ENCODE data around the gene ZNF718.
"Not testable (repeated sequence)": the region's sequence is repeated elsewhere in the genome, so short reads cannot be mapped to it uniquely, and the experiment has no call there.

ZNF718 gene

GRCh38 chr4:175986-176385 lies 51.7 kb downstream of the ZNF718 start:
- Mint-ChIP-seq H3K4me1 (ENCODE audit: low read depth in 2 of 2) (no peaks in the 10 kb centered on the region), H3K9me3 (peaks cover 20 to 21% of the 10 kb centered on the region in 2 donors), H3K27me3 (no peaks in the 10 kb centered on the region), H3K27ac (no peak overlapping the region), H3K36me3 (ENCODE audit: insufficient read depth) (no peaks in the 10 kb centered on the region), H3K4me3 (no peak overlapping the region)
- ATAC-seq (replicated peaks) (no peak), DNase-seq (no peak)

DNA sequence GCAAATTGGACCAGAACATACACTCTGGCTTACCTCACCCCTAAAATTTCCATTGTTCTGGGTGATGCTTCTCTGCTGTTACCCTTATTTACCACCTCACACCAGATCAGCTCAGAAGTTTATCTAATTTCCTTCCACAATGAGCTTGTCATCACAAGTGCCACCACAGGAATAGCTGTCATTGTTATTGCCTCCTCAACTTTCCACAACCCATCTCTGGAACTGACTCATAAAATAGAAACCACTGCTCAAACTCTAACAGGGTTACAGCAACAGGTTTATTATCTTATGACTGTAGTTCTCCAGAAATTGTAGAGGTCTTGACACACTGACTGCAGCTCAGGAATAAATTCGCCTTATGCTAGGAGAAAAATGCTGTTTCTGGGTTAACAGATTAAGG lies 52.7 kb downstream of the ZNF718 start:
- H3K4me3 Mint-ChIP-seq = no peak overlapping the region
- H3K27ac Mint-ChIP-seq = no peak overlapping the region
- no peaks in the 10 kb centered on the region for H3K36me3 Mint-ChIP-seq (ENCODE audit: insufficient read depth)
- no peaks in the 10 kb centered on the region for H3K27me3 Mint-ChIP-seq
- H3K9me3 Mint-ChIP-seq = peaks cover 20 to 21% of the 10 kb centered on the region in 2 donors
- no peaks in the 10 kb centered on the region for H3K4me1 Mint-ChIP-seq (ENCODE audit: low read depth in 2 of 2)
- DNase-seq (no peak), ATAC-seq (replicated peaks) (no peak)

DNA sequence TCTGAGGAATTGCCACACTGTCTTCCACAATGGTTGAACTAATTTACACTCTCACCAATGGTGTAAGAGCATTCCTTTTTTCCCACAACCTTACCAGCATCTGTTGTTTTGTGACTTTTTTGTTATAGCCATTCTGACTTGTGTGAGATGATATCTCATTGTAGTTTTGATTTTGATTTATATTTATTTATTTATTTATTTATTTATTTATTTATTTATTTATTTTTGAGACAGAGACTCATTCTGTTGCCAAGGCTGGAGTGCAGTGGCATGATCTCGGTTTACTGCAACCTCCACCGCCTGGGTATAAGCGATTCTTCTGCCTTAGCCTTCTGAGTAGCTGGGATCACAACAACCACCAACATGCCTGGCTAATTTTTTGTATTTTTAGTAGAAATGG lies 57.9 kb downstream of the ZNF718 start:
- not testable (repeated sequence) for H3K4me1 Mint-ChIP-seq (ENCODE audit: low read depth in 2 of 2); DNase-seq; H3K27me3 Mint-ChIP-seq; H3K4me3 Mint-ChIP-seq; H3K27ac Mint-ChIP-seq; H3K36me3 Mint-ChIP-seq (ENCODE audit: insufficient read depth); ATAC-seq (replicated peaks)
- peaks cover 5 to 20% of the 10 kb centered on the region in 2 donors for H3K9me3 Mint-ChIP-seq

GRCh38 chr4:188091-188490 lies 63.8 kb downstream of the ZNF718 start:
- no peak for DNase-seq
- H3K36me3 Mint-ChIP-seq (ENCODE audit: insufficient read depth) = peaks cover 3% of the 10 kb centered on the region
- peaks cover 2 to 15% of the 10 kb centered on the region in 2 donors for H3K9me3 Mint-ChIP-seq
- H3K4me3 Mint-ChIP-seq = no peak overlapping the region
- no peak for ATAC-seq (replicated peaks)
- no peak overlapping the region for H3K27ac Mint-ChIP-seq
- peaks cover 0 to 1% of the 10 kb centered on the region in 2 donors for H3K4me1 Mint-ChIP-seq (ENCODE audit: low read depth in 2 of 2)
- H3K27me3 Mint-ChIP-seq = no peaks in the 10 kb centered on the region

GRCh38 chr4:195159-195558 lies 70.9 kb downstream of the ZNF718 start:
- peaks cover 4 to 24% of the 10 kb centered on the region in 2 donors for H3K9me3 Mint-ChIP-seq
- not testable (repeated sequence) for H3K27ac Mint-ChIP-seq; DNase-seq; H3K36me3 Mint-ChIP-seq (ENCODE audit: insufficient read depth); ATAC-seq (replicated peaks); H3K4me1 Mint-ChIP-seq (ENCODE audit: low read depth in 2 of 2); H3K27me3 Mint-ChIP-seq; H3K4me3 Mint-ChIP-seq

DNA sequence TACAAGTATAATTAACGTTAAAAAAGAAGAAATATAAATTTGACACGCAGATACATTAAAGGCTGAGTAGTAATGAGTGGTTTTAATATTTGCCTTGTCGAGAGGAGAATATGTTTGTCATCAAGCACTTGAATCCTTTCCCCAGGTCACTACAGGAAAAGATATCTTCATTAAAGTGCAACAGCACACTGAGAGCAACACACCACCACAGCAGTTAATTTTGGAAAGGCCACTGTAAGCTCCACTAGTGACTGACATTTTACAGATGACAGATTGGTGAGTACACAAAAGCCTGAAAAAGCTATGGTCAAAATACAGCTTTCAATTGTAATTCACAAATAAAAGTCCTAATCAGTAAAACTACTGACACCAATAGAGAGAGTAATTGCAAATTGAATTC lies 76.6 kb downstream of the ZNF718 start:
- Mint-ChIP-seq H3K4me1 (ENCODE audit: low read depth in 2 of 2) (peaks cover 0 to 2% of the 10 kb centered on the region in 2 donors), H3K36me3 (ENCODE audit: insufficient read depth) (no peaks in the 10 kb centered on the region), H3K27me3 (no peaks in the 10 kb centered on the region), H3K27ac (no peak overlapping the region), H3K9me3 (peaks cover 6 to 36% of the 10 kb centered on the region in 2 donors), H3K4me3 (no peak overlapping the region)
- no peak for DNase-seq
- no peak for ATAC-seq (replicated peaks)

DNA sequence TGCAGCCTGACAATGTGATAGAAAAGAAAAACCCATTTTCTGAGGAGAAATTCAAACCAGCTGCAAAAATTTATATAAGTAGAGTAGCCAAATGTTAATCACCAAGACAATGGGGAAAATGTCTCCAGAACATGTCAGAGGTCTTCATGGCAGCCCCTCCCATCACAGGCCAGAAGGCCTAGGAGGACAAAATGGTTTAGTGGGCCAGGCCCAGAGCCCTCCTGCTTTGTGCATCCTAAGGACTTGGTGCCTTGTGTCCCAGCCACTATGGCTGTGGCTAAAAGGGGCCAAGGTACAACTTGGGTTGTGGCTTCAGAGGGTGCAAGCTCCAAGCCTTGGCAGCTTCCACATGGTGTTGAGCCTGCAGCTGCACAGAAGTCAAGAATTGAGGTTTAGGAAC lies 78.5 kb downstream of the ZNF718 start:
- H3K27ac Mint-ChIP-seq; DNase-seq; H3K36me3 Mint-ChIP-seq (ENCODE audit: insufficient read depth); H3K27me3 Mint-ChIP-seq; H3K4me1 Mint-ChIP-seq (ENCODE audit: low read depth in 2 of 2); H3K4me3 Mint-ChIP-seq; ATAC-seq (replicated peaks): not testable (repeated sequence)
- H3K9me3 Mint-ChIP-seq = peaks cover 12 to 41% of the 10 kb centered on the region in 2 donors

GRCh38 chr4:205097-205756 lies 80.9 kb downstream of the ZNF718 start:
- Mint-ChIP-seq H3K27me3 (no peaks in the 10 kb centered on the region), H3K27ac (no peak overlapping the region), H3K36me3 (ENCODE audit: insufficient read depth) (no peaks in the 10 kb centered on the region), H3K9me3 (peaks cover 11 to 28% of the 10 kb centered on the region in 2 donors), H3K4me1 (ENCODE audit: low read depth in 2 of 2) (peaks cover 11 to 20% of the 10 kb centered on the region in 2 donors), H3K4me3 (no peak overlapping the region)
- ATAC-seq (replicated peaks) = no peak
- DNase-seq = no peak

DNA sequence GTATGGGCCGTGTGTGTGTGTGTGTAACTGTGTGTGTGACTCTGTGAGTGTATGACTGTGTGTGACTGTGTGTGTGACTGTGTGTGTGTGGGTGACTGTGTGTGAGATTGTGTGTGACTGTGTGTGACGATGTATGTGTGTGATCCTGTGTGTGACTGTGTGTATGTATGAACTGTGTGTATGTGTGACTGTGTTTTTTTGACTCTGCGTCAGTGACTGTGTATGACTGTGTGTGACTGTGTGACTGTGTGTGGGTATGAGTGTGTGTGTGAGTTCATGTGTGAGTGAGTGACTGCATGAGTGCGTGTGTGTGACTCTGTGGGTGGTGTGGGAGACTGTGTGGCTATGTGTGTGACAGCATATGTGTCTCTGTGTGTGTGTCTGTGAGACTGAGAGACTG lies 81.8 kb downstream of the ZNF718 start:
- no peak for ATAC-seq (replicated peaks)
- H3K9me3 Mint-ChIP-seq = peaks cover 11 to 27% of the 10 kb centered on the region in 2 donors

DNA sequence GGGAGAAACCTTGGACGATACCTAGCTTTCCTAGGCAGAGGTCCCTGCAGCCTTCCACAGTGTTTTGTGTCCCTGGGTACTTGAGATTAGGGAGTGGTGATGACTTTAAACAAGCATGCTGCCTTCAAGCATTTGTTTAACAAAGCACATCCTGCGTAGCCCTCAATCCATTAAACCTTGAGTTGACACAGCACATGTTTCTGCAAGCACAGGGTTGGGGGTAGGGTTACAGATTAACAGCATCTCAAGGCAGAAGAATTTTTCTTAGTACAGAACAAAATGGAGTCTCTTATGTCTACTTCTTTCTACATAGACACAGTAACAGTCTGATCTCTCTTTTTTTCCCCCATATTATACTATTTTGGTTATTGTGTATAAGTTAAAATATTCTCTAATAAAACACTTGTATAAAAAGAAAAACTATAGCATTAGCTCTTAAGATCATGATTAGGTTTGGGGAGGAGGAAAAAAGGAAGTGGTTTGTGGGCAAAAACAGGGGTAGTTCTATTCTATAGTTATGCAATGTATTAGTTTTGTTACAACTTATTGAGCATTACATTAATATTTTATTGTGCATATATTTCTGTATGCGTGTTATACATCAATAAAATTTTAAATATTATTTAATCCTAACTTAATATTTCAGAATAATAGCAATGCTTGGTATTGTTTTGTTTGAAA lies 84.3 kb downstream of the ZNF718 start:
- H3K36me3 Mint-ChIP-seq (ENCODE audit: insufficient read depth); DNase-seq; H3K27me3 Mint-ChIP-seq; ATAC-seq (replicated peaks): not testable (repeated sequence)
- peak overlapping the region; percentile 2 to 47 for H3K4me3 Mint-ChIP-seq
- peaks cover 7 to 19% of the 10 kb centered on the region in 2 donors for H3K9me3 Mint-ChIP-seq
- H3K27ac Mint-ChIP-seq = peak overlapping the region; percentile 15 to 35
- H3K4me1 Mint-ChIP-seq (ENCODE audit: low read depth in 2 of 2) = peaks cover 21 to 32% of the 10 kb centered on the region in 2 donors

More for the DNA sequence above, 81.8 kb downstream of the ZNF718 start:
- Mint-ChIP-seq H3K4me3 (no peak overlapping the region), H3K36me3 (ENCODE audit: insufficient read depth) (no peaks in the 10 kb centered on the region), H3K4me1 (ENCODE audit: low read depth in 2 of 2) (peaks cover 14 to 24% of the 10 kb centered on the region in 2 donors), H3K27ac (peak overlapping the region in 1 of 2 donors; percentile 4), H3K27me3 (no peaks in the 10 kb centered on the region)
- no peak for DNase-seq

DNA sequence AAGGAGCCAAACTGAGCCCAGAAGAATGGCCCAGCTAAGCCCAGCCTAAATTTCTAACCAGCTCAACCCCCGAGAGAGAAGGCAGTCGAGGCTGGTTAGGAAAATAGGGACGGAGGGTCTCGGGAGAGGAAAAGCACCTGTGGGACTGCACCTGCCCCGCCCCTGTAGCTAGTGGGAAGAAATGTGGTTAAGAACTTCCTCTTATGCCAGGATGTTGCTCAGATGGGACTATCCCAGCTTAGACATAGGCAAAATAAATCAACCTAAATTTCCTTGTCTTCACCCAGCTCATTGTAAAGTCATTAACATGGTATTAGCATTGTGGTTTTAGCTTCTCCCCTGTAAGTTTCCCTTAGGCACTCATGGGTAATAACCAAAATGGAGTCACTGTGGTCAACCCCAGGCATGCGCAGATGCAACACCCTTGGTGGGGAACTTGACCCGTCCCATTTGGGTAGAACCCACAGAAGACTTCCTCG lies 86.8 kb downstream of the ZNF718 start:
- Mint-ChIP-seq H3K27me3 (no peaks in the 10 kb centered on the region), H3K9me3 (peaks cover 5 to 21% of the 10 kb centered on the region in 2 donors), H3K36me3 (ENCODE audit: insufficient read depth) (no peaks in the 10 kb centered on the region), H3K27ac (peak overlapping the region; percentile 77 to 88), H3K4me1 (ENCODE audit: low read depth in 2 of 2) (peaks cover 24 to 36% of the 10 kb centered on the region in 2 donors), H3K4me3 (peak overlapping the region; percentile 28 to 49)
- ATAC-seq (replicated peaks) (no peak), DNase-seq (no peak)

GRCh38 chr4:212438-213188 lies 88.3 kb downstream of the ZNF718 start:
- H3K27me3 Mint-ChIP-seq = no peaks in the 10 kb centered on the region
- H3K27ac Mint-ChIP-seq = no peak overlapping the region
- DNase-seq = no peak
- peaks cover 22 to 32% of the 10 kb centered on the region in 2 donors for H3K4me1 Mint-ChIP-seq (ENCODE audit: low read depth in 2 of 2)
- peaks cover 2 to 11% of the 10 kb centered on the region in 2 donors for H3K9me3 Mint-ChIP-seq
- H3K36me3 Mint-ChIP-seq (ENCODE audit: insufficient read depth) = no peaks in the 10 kb centered on the region
- no peak for ATAC-seq (replicated peaks)
- H3K4me3 Mint-ChIP-seq = peak overlapping the region in 1 of 2 donors; percentile 40

DNA sequence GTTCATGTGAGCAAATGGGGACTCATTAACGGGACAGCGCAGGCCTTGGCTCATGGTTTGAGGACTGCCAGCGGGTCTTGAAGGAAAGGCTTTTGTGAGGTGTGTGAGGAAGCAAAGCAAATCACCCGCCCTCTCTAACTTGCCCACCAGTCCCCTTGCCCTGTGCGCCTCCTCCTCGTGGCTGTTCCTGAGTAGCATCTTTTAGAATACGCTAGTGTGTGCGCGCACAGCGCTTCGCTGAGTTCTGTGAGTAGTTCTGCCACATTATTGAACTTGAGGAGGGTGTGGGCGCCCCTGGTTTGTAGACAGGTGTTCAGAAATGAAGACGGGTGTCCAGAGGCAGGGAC lies 88.9 kb downstream of the ZNF718 start:
- H3K27ac Mint-ChIP-seq; H3K36me3 Mint-ChIP-seq (ENCODE audit: insufficient read depth); H3K9me3 Mint-ChIP-seq; ATAC-seq (replicated peaks); H3K27me3 Mint-ChIP-seq; DNase-seq: not testable (repeated sequence)
- Mint-ChIP-seq H3K4me1 (ENCODE audit: low read depth in 2 of 2) (peaks cover 18 to 29% of the 10 kb centered on the region in 2 donors), H3K4me3 (peak overlapping the region in 1 of 2 donors; percentile 40)

All from effector memory CD8-positive, alpha-beta T cell (primary cell).